GM12873 (cell line): ENCODE data around the gene SEPTIN8.

Source experiments
- CTCF ChIP-seq: IDR thresholded peaks from 2 replicates; pipeline ENCODE4 v1.5.1; 2012; ENCODE audit warnings: low read depth, mild to moderate bottlenecking, moderate library complexity, low read length, control low read depth; ENCODE audit not compliant: insufficient read depth; ENCODE audit errors: missing control alignments

SEPTIN8 gene

GRCh38 chr5:132776131-132776937, 705 bp downstream of the SEPTIN8 start:
- no peak for TF ChIP-seq CTCF

- TF ChIP-seq CTCF = no peak
These were observed 1.5 kb downstream of the SEPTIN8 start for GRCh38 chr5:132775476-132775961.

- no peak for TF ChIP-seq CTCF
These were observed 2.1 kb downstream of the SEPTIN8 start for GRCh38 chr5:132774896-132775295.

- no peak for TF ChIP-seq CTCF
These were observed 2.6 kb downstream of the SEPTIN8 start for GRCh38 chr5:132774406-132774805.

GRCh38 chr5:132773601-132774355, 3.3 kb downstream of the SEPTIN8 start:
- TF ChIP-seq CTCF = no peak

GRCh38 chr5:132773114-132773513, 3.9 kb downstream of the SEPTIN8 start:
- no peak for TF ChIP-seq CTCF

GRCh38 chr5:132772291-132773070, 4.6 kb downstream of the SEPTIN8 start:
- TF ChIP-seq CTCF = no peak
